GM18909 (cell line): ENCODE measurements around the gene FUT4.

ENCODE experiments used
- ATAC-seq: cut with Tn5 transposase; IDR thresholded peaks from one replicate; pipeline ENCODE4 v1.9.1; 2021; ENCODE audit warnings: mild to moderate bottlenecking; ENCODE audit not compliant: unreplicated experiment, poor library complexity

Gene FUT4

GRCh38 chr11:94593030-94593429 is 49.3 kb downstream of the FUT4 start:
- ATAC-seq: peak; percentile 88

- peak; percentile 60 for ATAC-seq
Observed at GRCh38 chr11:94595076-94595475, 51.4 kb downstream of the FUT4 start.

- ATAC-seq: no peak
Observed at GRCh38 chr11:94597896-94598295, 54.2 kb downstream of the FUT4 start.
